ENCODE results near the gene WWTR1. TPM values are rescaled to one million over a fixed set of nuclear protein-coding genes. Genes with fewer than 3 reads are reported as not detected.
A peak's percentile ranks its signal among the peaks of the same experiment; 100 is the strongest.

WWTR1 gene
- total and polyA plus RNA-seq, 2 donors from 2014 or later: 23.3 to 117 TPM

GRCh38 chr3:149548669-149549065 lies 109.2 kb downstream of the WWTR1 start:
- FAIRE-seq: no peak
- H3K9ac ChIP-seq (ENCODE audit: low read length in 3 of 3): no peak overlapping the region
- no peaks in the 10 kb centered on the region for H3K36me3 ChIP-seq (ENCODE audit: control insufficient read depth in 2 of 3, insufficient read depth in 3 of 3, low read length in 3 of 3)
- no peak for DNase-seq
- intact Hi-C loops (cut with DNase I): no loop called here
- H3K27me3 ChIP-seq (ENCODE audit: control insufficient read depth, insufficient read depth, low read length): no peaks in the 10 kb centered on the region
- H3K4me3 ChIP-seq (ENCODE audit: low read length in 3 of 3): no peak overlapping the region
- no peaks in the 10 kb centered on the region for H3K9me3 ChIP-seq (ENCODE audit: control insufficient read depth in 2 of 3, insufficient read depth in 1 of 3, low read length in 3 of 3)
- H3K27ac ChIP-seq (ENCODE audit: low read depth in 2 of 2, low read length in 2 of 2): peak overlapping the region; percentile 10 to 26
- TF ChIP-seq CTCF (IDR thresholded peaks at IDR 0.05; ENCODE audit: borderline replicate concordance, extremely low read depth, insufficient read depth): no peak
- peaks cover 0 to 14% (median 6%) of the 10 kb centered on the region in 3 donors for H3K4me1 ChIP-seq (ENCODE audit: control insufficient read depth in 2 of 3, insufficient read depth in 2 of 3, low read depth in 1 of 3, low read length in 3 of 3)

GRCh38 chr3:149547954-149548668 lies 109.7 kb downstream of the WWTR1 start:
- FAIRE-seq (no peak), DNase-seq (peak in 1 of 5 donors; percentile 38)
- Histone ChIP-seq H3K9ac (ENCODE audit: low read length in 3 of 3) (no peak overlapping the region), H3K36me3 (ENCODE audit: control insufficient read depth in 2 of 3, insufficient read depth in 3 of 3, low read length in 3 of 3) (no peaks in the 10 kb centered on the region), H3K27ac (ENCODE audit: low read depth in 2 of 2, low read length in 2 of 2) (peak overlapping the region; percentile 10 to 26), H3K4me1 (ENCODE audit: control insufficient read depth in 2 of 3, insufficient read depth in 2 of 3, low read depth in 1 of 3, low read length in 3 of 3) (peaks cover 0 to 10% (median 4%) of the 10 kb centered on the region in 3 donors), H3K9me3 (ENCODE audit: control insufficient read depth in 2 of 3, insufficient read depth in 1 of 3, low read length in 3 of 3) (no peaks in the 10 kb centered on the region), H3K4me3 (ENCODE audit: low read length in 3 of 3) (no peak overlapping the region), H3K27me3 (ENCODE audit: control insufficient read depth, insufficient read depth, low read length) (no peaks in the 10 kb centered on the region)
- intact Hi-C loops (cut with DNase I): no loop called here
- TF ChIP-seq CTCF (IDR thresholded peaks at IDR 0.05; ENCODE audit: borderline replicate concordance, extremely low read depth, insufficient read depth): no peak

- Histone ChIP-seq H3K9me3 (ENCODE audit: control insufficient read depth in 2 of 3, insufficient read depth in 1 of 3, low read length in 3 of 3) (no peaks in the 10 kb centered on the region), H3K27ac (ENCODE audit: low read depth in 2 of 2, low read length in 2 of 2) (no peak overlapping the region), H3K27me3 (ENCODE audit: control insufficient read depth, insufficient read depth, low read length) (no peaks in the 10 kb centered on the region), H3K4me3 (ENCODE audit: low read length in 3 of 3) (no peak overlapping the region), H3K9ac (ENCODE audit: low read length in 3 of 3) (no peak overlapping the region), H3K36me3 (ENCODE audit: control insufficient read depth in 2 of 3, insufficient read depth in 3 of 3, low read length in 3 of 3) (no peaks in the 10 kb centered on the region), H3K4me1 (ENCODE audit: control insufficient read depth in 2 of 3, insufficient read depth in 2 of 3, low read depth in 1 of 3, low read length in 3 of 3) (peaks cover 3 to 14% (median 8%) of the 10 kb centered on the region in 3 donors)
- intact Hi-C loops (cut with DNase I): no loop called here
- TF ChIP-seq CTCF (IDR thresholded peaks at IDR 0.05; ENCODE audit: borderline replicate concordance, extremely low read depth, insufficient read depth): no peak
- no peak for DNase-seq
- FAIRE-seq: no peak
Measured at GRCh38 chr3:149547413-149547812, 110.4 kb downstream of the WWTR1 start.
